Ecto neural progenitor cell (in vitro differentiated cells): ENCODE data around the gene INPP4B.
"Not testable (repeated sequence)": the region's sequence is repeated elsewhere in the genome, so short reads cannot be mapped to it uniquely, and the experiment has no call there.

Source experiments
- DNase-seq: peaks from one replicate; pipeline ENCODE4 v3.0.0-alpha.2; 2018; ENCODE audit warnings: low spot score

INPP4B gene

GRCh38 chr4:142824368-142824767 is 21.7 kb downstream of the INPP4B start:
- no peak for DNase-seq

GRCh38 chr4:142823796-142824195 is 22.3 kb downstream of the INPP4B start:
- no peak for DNase-seq

DNA sequence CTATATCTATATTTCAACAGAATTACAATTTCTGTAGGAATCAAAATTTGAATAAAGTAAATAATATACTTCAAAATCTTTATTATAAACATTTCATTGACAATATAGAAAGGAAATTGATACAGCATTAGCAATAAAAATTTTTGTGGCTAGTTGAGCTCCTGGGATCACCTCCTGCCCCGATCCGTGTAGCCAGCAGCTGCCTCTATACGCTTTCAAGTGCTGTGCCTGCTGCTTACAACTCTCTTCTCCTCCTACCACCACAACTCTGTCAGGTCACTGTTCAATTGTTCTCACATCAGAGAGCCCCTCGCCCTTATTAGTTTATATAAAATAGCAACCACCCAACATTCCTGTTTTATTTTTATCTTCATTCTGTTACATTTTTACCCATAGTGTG is 27.6 kb downstream of the INPP4B start:
- no peak for DNase-seq

DNA sequence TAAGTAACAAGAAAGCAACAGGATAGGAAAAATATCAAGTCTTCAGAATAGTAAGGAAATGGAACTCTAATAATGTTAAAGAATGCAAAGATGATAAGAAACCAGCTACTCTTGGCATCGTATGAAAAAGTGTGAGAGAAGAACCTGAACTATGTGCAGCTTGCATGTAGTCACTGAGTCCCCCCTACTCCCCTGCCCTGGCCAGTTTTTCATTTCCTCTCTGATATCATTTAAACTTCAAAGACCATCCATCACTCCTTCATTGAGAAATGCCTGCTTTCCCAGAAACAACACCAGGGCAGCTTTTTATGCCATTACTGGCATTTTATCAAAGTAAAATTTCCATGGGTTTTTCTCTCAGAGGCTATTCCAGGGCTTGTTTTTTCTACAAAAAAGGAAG is 28.1 kb downstream of the INPP4B start:
- no peak for DNase-seq

GRCh38 chr4:142817442-142817841 is 28.7 kb downstream of the INPP4B start:
- no peak for DNase-seq

GRCh38 chr4:142815834-142816233 is 30.3 kb downstream of the INPP4B start:
- DNase-seq = no peak

DNA sequence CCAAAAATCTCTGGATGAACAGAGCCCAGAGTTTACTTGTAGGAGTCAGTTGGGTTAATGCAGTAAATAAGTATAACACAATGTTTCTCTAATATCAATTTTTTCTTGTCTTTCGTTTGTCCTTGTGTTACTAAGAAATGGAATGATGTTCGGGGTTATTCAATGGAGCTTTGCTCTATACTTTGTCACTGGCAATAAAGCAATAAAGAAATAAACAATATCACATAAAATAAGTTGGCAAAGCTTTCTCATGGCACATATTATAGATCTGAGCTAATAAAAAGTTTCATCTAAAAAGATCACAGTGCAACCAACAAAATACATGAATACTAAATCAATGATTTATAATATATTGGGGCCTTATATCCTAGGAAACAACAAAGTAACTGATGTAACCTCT is 32.7 kb downstream of the INPP4B start:
- no peak for DNase-seq

DNA sequence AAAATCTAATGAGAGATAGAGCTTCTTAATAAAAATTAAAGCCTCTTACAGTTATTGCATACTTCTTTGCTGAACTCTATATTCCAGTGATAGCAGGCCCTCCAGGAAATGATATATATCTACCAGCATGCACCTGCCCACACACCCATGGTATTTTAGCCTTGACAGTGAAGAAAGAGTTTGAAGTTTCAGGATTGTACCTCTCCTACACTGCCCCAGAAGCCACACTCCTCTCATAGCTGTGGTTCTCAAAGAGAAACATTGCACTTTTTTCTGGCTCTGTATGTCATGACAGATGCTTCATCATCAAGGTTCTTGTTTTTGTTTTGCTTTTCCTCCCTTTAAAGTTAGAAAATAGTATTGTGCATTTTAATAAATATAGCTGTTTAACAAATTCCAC is 34.0 kb downstream of the INPP4B start:
- DNase-seq = no peak

GRCh38 chr4:142811034-142811433 is 35.1 kb downstream of the INPP4B start:
- DNase-seq = no peak

DNA sequence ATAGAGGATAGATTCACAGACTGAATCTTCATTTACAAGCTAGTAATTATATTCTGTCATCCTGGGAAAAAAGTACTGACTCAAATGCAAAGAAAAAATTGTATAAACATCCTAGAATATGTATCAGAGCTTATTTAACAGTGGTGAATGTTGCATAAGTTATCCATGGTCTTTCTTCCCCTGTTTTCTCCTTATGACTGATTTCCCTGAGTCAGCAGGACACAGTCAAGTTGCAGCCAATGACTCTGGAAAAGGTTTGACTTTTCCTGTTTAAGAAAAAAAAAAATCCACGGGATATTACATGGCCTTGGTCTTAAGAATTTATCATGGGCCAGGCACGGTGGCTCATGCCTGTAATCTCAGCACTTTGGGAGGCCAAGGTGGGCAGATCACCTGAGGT is 36.5 kb downstream of the INPP4B start:
- no peak for DNase-seq

- not testable (repeated sequence) for DNase-seq
Measured at GRCh38 chr4:142803879-142804278, 42.2 kb downstream of the INPP4B start.

DNA sequence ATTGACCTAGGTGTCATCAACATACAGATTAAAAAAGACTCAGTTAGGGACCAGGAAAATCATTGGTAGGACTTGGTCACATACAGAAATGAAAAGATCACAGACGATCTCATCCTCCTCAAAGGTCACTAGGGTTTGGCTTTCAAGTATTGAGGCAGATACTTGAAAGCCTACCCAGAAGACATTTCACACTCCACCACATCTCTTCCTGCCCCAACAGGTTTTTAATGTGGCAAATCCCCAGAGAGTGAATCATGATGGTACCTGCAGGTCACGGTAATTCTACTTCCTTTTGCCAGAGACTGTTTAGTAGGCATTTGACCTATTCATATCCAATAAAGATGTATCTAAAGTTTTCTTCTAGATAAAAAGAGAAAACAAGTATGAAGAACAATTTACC is 44.1 kb downstream of the INPP4B start:
- no peak for DNase-seq

- DNase-seq = no peak
Measured at GRCh38 chr4:142781114-142781513, 65.0 kb downstream of the INPP4B start.

GRCh38 chr4:142778900-142779299 is 67.2 kb downstream of the INPP4B start:
- DNase-seq = no peak

- no peak for DNase-seq
Measured at GRCh38 chr4:142778430-142778829, 67.7 kb downstream of the INPP4B start.

DNA sequence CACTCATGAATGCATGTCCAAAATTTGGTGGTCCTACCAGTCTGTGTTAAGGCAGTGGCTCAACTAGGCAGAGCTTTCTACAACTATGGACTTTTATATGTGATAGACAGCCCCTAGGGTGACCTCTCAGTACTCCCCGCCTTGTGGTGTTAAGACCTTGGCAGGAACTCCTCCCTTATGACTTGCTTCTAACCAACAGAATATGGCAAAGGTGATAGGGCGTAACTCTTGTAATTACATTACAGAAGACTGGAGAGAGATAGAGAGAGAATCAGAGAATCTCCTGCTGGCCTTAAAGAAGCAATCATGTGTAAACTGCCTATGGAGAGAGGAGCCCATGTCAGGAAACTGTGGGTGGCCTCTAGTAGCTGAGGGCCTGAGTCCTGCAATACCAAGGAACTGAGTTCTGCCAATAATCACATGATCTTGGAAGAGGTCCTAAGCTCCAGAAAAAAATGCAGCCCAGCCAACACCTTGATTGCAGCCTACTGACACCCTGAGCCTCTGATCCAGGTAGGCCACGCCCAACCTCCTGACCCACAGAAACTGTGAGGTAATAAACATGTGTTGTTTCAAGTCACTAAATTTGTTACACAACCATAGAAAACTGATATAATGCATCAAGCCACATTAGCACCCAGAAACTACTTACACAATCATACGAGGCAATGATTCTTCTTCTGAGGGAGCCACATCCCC is 68.9 kb downstream of the INPP4B start:
- no peak for DNase-seq

DNA sequence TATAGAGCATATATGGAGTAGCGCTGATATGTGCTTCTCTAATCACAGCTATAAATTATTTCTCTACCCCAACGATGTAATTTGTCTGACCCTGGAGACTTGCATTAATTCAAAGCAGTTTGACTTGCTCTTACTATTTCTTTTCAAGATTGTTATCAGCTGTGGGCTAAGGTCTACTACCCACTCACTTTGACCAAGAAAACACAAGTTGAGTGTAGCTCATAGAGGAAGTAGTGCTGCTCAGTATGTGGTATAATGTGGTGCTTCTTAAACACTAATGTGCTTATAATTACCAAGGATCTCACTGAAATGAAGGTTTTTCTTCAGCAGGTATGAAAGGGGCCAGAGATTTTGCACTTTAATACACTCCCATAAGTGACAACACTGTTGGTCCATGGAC is 70.1 kb downstream of the INPP4B start:
- no peak for DNase-seq

DNA sequence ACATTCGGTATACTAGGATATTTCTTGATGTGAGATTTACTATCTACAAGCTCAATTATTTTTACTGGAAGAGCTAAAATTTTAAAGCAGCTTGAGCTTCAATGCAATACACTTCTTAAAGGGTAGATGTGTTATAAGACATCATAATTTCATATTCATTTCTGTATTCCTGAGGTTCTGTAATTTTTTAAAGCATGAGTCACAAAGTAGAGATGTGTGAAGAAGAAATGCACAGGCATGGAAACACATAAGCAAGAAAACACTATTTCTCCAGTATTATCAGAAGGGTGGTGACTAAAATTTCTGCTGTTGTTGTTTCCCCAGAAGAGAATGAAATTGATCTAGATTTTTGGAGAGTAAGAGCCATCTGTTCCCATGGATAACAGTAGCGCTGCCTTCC is 72.6 kb downstream of the INPP4B start:
- DNase-seq = no peak

DNA sequence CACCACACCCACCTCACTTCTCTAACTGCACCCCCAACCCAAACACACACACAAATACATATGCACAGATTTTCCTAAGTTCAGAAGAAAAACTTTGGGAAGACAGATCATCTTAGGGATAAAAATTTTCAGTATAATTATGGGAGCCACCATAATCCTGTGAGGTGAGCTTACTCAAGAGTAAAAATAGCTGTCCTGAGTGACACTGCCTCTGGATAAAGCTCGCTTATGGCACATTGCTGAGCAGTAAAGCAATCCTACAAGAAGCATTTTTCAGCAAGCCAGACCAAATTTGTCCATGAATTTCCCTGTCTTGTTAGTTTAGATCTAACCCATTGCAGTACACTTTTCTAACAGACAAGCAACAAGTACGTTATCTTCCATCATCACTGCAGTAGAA is 83.8 kb downstream of the INPP4B start:
- no peak for DNase-seq

DNA sequence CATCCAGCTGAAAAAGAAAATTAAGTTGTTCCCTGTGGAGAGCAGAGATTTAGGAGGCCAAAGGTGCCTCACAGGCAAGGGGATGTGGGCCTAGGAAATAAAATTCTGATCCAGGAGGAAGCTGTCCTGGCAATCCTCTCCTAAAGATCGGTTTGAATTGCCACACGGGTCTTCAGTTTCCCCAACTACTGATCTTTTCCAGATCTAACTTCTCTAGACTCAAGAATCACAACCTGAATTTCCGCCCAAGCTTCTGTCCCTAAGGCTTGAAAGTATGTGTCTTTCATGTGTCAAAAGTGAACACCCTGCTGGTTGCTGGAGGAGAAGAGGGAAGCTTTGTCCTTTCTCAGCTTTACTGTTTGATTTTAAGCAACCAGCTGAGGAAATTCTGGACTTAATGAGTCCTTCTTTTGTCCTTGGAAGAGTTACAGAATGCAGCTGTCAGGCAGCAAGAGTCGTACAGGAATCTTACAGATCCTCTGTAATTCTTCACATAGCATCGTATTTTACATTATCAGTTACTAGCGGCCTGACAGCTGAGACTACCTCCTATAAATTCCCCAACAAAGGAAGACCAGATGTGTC is 93.8 kb downstream of the INPP4B start:
- DNase-seq = no peak

DNA sequence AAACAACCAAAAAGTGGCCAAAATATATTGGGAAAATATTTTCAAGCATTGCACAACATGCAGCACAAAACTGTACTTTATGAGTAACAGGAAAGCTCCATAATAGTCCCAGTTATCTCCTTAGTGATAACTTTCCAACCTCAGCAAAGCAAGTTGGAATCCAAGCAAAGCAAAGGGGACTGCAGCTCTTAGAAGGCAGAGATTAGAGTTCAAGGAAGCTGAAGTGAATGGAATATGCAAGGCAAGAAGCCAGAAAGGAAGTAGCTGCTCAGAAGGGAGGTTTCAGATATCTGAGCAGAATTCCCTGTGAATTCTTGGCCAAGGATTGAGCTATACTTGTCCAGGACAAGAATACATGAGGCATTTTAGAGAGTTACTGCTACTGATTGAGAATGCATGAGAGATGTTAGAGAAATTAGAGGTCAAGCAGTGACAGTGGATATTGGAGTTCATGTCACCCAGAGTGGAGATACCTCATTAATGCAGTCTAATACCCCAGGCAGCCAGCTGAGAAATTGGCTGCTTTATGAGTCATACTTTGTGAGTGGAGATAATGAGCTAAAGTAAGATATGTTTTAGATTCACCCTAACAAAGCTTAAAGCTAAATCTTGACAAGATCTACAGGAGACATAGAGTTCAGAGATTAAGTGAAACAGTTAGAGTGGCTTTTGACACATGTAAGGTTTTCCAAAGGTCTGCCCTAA is 102.8 kb downstream of the INPP4B start:
- DNase-seq = no peak

GRCh38 chr4:142741995-142742394 is 104.1 kb downstream of the INPP4B start:
- DNase-seq = no peak

DNA sequence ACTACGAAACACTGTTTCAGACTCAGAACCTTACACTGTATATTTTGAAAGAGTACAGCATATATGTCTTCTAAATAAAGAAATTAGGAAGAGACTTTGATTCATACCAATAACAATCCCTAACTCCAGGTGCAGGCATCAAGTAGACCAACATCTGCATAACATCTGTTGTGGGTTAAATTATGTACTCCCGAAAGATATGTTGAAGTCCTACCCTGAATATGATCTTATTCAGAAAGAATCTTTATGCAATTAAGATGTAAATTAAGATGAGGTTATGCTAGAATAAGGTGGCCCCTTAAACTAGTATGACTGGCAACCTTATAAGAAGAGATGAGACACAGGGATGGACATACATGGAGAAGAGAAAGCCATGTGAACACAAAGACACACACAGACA is 117.9 kb downstream of the INPP4B start:
- DNase-seq = no peak

- DNase-seq = no peak
Measured at GRCh38 chr4:142727149-142727548, 119.0 kb downstream of the INPP4B start.
